Tongue (tissue), 2 donors: ENCODE measurements around the gene MED4. TPM values are rescaled to one million over a fixed set of nuclear protein-coding genes. Genes with fewer than 3 reads are reported as not detected.
"Not testable (repeated sequence)": the region's sequence is repeated elsewhere in the genome, so short reads cannot be mapped to it uniquely, and the experiment has no call there.

Experiments used
- DNase-seq: peaks from one replicate; pipeline ENCODE4 v3.0.0-alpha.2; 2015
- total RNA-seq: library from RNA; depleted of rRNA; stranded (reverse); fragments of >200 nt; gene quantifications from one replicate; pipeline ENCODE4 v1.2.3, GENCODE V29; 2014

Gene MED4
- total RNA-seq, 1 donor from 2014 or later = 53.3 TPM

GRCh38 chr13:48093588-48093987 is 1.3 kb downstream of the MED4 start:
- DNase-seq = no peak

GRCh38 chr13:48086272-48086671 is 8.6 kb downstream of the MED4 start:
- no peak for DNase-seq

GRCh38 chr13:48081739-48082138 is 13.2 kb downstream of the MED4 start:
- no peak for DNase-seq

- no peak for DNase-seq
Observed at GRCh38 chr13:48078251-48078656, 16.6 kb downstream of the MED4 start.

- no peak for DNase-seq
Observed at GRCh38 chr13:48074006-48074405, 20.9 kb downstream of the MED4 start.

GRCh38 chr13:48072787-48073186 is 22.1 kb downstream of the MED4 start:
- no peak for DNase-seq

- no peak for DNase-seq
Observed at GRCh38 chr13:48072304-48072703, 22.6 kb downstream of the MED4 start.

- DNase-seq = no peak
Observed at GRCh38 chr13:48070942-48071341, 24.0 kb downstream of the MED4 start.

GRCh38 chr13:48069573-48069972 is 25.3 kb downstream of the MED4 start:
- DNase-seq = no peak

GRCh38 chr13:48068952-48069351 is 26.0 kb downstream of the MED4 start:
- no peak for DNase-seq

GRCh38 chr13:48068036-48068435 is 26.9 kb downstream of the MED4 start:
- no peak for DNase-seq

- no peak for DNase-seq
Observed at GRCh38 chr13:48066310-48066989, 28.5 kb downstream of the MED4 start.

GRCh38 chr13:48059951-48060350 is 35.0 kb downstream of the MED4 start:
- not testable (repeated sequence) for DNase-seq

GRCh38 chr13:48058536-48058935 is 36.4 kb downstream of the MED4 start:
- DNase-seq = not testable (repeated sequence)

GRCh38 chr13:48055712-48056111 is 39.2 kb downstream of the MED4 start:
- DNase-seq = no peak

- no peak for DNase-seq
Observed at GRCh38 chr13:48054601-48055000, 40.3 kb downstream of the MED4 start.

GRCh38 chr13:48050550-48050949 is 44.4 kb downstream of the MED4 start:
- no peak for DNase-seq

- DNase-seq = no peak
Observed at GRCh38 chr13:48043789-48044503, 51.0 kb downstream of the MED4 start.

GRCh38 chr13:48042894-48043293 is 52.0 kb downstream of the MED4 start:
- no peak for DNase-seq

GRCh38 chr13:48040896-48041295 is 54.0 kb downstream of the MED4 start:
- DNase-seq = no peak

GRCh38 chr13:48040049-48040448 is 54.9 kb downstream of the MED4 start:
- DNase-seq = no peak

GRCh38 chr13:48038761-48039160 is 56.1 kb downstream of the MED4 start:
- DNase-seq = no peak

- peak; percentile 98 for DNase-seq
Observed at GRCh38 chr13:48037346-48038173, 57.3 kb downstream of the MED4 start, which contains the start of gene NUDT15. Gene NUDT15 (plus strand): TSS chr13:48037726. CDS start chr13:48037747, 21 bp downstream.
